HG02884 (cell line): ENCODE measurements around the gene GRM7.

Source experiments
- ATAC-seq: cut with Tn5 transposase; IDR thresholded peaks from one replicate; pipeline ENCODE4 v1.9.1; 2021; ENCODE audit warnings: mild to moderate bottlenecking, moderate library complexity; ENCODE audit not compliant: unreplicated experiment

The GRM7 gene

DNA sequence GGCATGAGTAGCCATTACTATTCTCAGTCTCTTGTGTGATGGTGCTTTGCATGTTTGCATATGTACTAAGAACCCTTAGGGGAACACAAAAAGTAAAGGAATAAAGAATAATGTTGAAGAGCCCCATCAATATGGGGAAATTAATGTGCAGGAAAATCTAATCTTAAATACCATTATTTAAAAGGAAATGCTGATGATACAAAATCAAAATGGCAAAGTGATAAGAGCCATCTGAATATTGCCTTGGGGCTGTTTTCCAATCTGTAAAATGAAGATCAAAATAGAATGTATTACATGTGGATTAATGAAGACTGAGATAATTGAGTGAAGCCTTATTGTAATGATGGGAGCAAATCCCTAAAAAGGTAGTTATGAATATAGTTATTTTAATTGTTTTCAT, 771.4 kb downstream of the GRM7 start:
- no peak for ATAC-seq

DNA sequence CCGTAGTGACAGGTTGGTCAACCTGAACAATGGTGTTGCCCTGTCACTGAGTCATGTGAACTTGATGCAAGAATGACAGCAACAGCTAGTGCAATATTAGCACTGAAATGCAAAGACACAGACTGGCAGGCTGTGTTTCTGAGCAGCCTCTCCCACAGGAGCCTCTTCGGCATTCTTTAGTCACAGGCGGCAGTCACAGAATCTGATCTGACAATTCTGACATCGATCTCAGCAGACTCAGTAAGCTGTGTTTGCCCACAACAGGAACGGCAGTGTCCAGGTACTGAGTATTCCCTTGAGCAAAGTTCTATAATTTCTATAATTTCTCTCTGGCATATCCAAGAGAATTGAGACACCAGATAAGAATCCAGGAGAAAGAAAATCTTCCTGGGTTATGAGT, 776.8 kb downstream of the GRM7 start:
- no peak for ATAC-seq

DNA sequence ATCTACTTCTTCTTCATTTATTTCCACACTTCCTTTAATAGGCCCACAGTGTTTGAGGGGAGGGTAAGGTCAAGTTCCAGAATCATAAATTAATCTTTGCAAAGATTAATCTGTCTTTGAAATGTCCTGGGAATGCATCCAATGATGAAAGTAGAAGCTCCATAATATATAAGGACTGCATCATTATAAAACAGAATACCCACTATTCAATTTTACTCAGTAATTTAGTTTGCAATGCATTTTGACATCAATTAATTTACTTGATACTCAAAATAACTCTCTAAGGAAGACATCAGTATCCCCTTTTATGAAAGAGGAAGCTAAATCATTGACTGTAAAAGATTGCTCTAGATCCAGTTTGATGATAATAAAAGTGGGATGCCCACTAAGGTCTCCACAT, 777.2 kb downstream of the GRM7 start:
- no peak for ATAC-seq

DNA sequence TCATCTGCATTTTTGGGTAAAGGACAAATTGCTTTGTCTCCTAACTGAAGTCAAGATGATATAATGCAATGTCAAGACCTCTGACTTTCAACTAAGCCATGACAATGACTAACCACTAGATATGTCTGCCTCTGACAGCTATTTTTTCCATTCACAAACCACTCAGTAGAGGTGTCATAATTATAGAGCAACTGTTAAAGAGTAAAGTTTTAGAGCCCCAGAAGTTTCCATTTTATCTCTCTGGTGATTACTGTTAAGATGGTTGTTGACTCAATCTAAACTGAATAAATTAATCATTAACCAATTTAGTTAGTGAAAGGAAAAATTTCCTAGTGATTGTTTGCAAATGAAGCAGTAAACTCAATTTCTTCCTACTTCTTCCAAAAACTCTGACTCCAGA, 779.9 kb downstream of the GRM7 start:
- no peak for ATAC-seq

DNA sequence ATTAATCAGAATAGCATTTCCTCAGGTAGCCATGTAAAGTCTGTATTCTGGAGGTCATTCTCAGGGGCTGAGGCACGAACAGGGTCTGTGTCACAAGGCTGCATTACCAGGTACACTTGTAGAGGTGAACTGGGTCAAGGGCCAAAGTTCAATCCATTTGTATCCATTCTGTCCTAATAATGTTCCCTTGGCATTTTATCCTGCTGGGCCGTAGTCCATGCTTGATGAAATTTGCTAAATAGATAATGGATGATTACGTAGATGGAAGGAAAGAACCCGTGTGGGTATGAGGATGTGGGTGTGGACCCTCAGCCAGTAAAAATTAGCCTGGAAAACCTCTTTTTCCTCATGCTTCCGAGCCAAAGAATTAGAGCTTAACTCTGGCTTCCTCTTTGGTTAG, 785.9 kb downstream of the GRM7 start:
- ATAC-seq = no peak

DNA sequence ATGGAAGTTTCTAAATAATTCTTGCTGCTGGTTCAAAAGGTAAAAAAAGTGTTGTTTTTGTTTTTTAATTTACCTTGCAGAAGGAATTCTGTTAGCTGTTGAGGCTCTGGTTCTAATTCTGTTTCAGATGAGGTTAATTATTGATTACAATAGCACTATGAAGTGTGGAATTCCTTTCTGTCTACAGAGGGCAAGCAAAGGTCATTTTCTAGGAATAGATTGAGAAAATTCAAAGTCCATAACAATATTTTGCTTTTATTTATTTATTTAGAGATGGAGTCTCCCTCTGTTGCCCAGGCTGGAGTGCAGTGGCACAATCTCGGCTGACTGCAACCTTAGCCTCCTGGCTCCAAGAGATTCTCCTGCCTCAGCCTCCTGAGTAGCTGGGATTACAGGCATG, 789.6 kb downstream of the GRM7 start:
- ATAC-seq = no peak

DNA sequence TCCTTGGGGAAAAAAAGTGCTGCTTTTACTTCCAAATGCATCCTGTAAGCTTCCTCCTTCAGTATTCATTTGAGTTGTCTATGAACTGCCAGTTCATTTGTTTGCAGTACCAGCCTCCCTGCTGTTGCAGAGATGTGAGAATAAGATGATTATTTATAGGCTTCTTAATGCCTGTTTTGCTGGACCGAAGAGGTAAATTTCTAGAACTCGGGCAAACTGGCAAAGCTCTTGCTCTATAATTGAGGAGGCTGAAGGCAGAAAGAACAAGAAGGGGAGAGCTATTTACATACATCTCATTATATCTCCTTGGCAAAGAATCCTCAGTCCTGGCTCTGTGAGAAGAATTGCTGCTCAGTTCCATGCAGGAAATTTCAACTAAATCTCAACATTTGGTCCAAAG, 790.4 kb downstream of the GRM7 start:
- ATAC-seq = no peak

DNA sequence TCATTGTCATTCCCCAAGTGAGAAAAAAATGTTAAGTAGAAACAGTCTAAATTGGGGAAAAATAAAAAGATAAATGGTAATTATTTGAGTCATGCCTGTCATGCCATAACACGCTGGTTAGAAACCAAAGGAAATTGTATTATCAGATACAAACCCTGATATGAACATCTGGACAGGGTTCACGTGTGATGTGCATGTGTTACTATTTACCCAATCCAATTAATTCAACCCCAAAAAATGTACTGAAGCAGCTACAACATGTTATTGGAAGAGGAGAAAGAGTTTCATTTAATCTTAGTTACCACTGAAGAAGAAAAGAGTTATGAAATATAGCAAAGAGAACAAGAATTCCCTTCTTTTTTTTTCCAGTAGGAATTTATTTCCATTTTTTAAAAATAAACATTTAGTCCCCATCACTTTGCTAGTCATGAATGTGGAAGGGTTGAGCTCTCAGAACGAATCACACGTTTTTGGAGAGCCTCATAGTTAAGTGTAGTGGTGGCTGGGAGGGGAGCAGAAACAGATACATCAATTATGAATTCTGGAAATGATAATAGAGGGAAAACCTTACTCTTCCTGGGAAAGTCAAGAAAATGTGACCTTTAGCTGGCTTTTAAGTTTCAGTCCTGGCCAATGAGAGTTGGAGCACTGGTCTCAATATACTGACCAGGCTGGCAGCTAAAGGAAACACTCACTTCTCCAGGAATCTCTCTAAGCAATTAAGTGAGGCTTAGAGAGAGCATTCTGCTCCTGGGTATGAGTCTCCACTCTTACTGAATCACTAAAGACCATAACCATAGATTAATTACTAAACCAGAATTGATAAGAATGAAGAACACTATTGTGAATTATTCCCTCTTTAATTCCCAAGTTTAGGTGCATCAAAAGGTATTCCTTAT, 796.5 kb downstream of the GRM7 start:
- no peak for ATAC-seq

DNA sequence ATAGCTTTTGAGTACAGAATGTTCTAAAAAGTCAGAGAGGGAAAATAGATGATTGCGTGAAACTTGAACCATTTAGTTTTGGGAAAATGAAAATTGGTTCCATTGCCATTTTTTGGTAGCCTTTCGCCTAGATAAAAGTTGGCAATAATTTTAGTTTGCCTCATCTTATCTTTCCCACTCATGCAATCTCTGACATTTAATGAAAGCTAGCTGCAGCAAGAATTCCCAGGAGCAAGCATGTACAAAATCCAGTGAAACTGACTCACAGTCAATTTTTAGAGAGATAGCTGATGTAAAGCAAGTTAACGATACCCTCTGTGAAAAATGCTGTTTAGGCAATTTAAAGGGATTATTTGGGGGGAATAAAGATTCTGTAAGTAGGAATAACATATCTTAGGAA, 797.4 kb downstream of the GRM7 start:
- no peak for ATAC-seq

DNA sequence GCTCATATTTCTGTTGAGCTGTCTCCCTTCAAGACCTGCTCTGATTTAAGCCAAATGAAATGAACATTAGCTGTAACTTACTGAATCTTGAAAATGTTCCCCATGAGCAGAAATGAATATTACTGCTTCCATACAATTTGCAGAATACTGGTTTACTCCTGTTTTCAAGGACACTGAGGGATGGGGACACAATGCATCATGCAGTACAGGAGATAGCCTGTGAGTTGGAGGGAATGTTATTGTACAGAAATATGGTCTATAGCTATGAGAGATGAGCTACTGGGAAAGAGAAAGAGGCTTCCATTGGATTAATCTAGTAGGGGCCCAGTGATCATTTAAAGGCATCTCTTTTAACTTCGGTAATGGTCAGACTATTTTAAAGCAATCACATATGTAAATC, 798.2 kb downstream of the GRM7 start:
- no peak for ATAC-seq

DNA sequence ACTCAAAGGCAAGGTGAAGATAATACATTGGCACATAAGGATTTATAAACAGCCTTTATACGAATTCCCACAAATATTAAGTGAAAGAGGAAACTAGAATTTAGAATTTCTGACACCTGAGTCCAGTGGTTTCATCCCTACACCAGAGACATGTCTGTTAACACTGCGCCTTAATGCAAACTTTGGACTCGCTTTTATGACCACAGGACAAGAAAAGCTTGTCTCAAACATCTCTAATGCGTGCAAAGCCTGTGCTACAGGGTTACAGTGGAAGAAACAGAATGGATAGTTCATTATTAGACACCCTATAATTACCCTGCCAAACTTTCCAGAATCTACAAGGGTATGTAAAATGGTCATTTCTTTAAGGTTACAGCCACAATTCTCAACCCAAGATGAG, 802.9 kb downstream of the GRM7 start:
- ATAC-seq = no peak

DNA sequence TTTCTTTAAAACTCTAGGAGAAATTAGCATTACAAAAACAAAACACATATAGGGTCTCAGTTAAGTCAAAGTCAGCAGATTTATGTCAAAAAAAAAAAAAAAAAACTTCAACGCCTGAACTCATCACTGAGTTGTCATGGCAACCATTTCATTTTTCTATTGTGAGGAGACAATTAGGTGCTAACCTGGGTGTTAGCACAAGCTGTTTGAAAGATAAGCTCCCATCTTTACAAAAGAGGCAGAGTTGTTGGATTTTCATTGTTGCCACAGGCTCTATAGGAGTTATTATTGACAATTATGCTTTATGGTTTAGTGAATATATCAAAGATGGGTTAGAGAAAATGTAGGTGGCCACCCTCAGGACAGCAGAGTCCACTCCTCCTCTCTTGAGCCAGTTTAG, 806.9 kb downstream of the GRM7 start:
- ATAC-seq = no peak

DNA sequence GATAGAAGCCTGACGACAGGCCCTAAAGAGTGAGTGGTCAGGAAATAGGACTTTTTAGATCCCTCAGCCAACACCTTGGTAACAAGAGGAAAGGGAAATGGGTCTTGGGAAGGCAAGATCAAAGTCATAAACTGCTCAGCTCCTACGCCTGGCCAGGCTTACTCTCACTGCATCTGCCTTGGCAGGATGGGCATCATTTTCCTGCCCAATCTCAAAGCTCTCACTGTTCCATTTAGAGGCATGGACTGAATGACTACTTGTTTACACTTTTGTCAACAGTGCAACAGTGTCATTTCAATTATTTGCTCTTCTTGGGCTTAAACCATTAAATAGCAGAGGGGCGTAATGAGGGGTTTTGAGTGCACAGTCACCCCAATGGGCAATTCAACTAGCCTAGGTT, 808.7 kb downstream of the GRM7 start:
- ATAC-seq = no peak

DNA sequence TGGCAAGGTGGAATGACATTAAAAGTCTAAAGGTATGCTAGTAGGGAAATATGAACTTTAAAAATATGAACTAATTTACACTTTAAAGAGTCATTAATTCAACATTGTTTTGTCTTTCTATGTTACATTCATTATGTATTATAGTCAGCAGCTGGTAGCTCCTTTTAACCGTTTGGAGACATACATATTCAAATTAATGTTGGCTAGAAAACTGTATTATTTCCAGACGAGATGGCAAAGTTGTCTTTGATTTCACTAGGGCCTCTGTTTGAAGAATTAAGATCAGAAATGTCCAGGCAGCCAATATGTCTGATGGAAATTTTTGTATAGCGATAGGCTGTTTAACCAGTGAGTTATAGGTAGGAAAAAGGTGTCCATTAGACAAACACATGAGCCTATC, 817.6 kb downstream of the GRM7 start:
- no peak for ATAC-seq

DNA sequence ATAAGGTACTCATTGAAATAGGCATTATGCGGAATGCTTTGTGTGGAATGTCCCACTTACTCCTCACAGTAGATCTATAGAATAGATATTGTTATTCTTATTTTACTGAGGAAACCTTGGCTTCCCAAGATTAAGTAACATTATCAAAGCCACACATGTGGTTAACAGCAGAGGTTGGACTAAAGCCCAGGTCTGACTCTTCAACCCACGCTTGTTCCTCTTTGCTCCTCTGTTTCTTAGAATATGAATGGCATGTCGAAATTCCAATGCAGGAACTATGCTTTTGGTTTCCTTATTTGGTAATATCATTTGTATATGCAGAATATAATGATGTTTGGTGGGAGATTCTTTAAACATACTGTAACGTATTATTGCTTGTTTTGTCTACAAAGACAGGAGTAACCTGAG, 821.9 kb downstream of the GRM7 start:
- ATAC-seq = no peak

DNA sequence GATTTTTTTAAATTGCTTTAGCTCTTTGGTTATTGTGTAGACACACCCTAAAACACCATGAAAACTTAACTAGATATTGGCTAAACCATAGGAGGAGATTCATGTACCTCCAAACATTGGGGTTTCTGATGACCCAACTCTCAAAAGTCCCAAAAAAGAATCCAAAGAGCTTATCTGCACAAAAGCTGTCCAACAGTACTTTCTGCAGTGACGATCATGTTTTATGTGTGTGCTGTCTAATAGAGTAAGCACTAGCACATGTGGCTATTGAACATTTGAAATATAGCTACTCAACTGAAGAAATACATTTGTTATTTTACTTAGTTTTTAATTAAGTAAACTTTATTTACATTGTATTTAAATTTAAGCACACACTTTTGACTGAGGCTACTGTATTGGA, 822.5 kb downstream of the GRM7 start:
- ATAC-seq = no peak

DNA sequence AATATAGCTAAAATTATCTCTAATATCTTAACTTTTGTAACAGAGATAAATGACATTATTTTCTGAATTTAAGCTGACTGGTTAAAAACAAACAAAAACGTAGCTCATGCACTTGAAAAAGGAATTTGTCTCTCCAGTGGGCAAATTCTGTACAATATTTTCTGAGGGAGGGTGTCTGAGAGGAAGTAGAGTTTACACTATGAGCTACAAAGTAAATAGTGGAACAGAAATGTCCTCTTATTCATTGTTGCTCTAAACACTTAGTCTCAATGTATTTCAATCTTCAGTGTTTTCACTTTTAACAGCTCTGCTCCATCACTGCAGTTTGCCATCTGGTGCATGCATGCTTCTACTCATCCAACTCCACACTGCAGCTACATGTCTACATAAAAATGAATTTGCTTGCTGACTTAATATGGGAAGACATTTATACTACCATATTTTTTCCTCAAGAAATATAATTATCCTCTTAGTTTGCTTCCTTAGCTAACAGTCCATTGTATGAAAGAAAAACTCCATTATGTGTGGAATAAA, 823.3 kb downstream of the GRM7 start:
- no peak for ATAC-seq

DNA sequence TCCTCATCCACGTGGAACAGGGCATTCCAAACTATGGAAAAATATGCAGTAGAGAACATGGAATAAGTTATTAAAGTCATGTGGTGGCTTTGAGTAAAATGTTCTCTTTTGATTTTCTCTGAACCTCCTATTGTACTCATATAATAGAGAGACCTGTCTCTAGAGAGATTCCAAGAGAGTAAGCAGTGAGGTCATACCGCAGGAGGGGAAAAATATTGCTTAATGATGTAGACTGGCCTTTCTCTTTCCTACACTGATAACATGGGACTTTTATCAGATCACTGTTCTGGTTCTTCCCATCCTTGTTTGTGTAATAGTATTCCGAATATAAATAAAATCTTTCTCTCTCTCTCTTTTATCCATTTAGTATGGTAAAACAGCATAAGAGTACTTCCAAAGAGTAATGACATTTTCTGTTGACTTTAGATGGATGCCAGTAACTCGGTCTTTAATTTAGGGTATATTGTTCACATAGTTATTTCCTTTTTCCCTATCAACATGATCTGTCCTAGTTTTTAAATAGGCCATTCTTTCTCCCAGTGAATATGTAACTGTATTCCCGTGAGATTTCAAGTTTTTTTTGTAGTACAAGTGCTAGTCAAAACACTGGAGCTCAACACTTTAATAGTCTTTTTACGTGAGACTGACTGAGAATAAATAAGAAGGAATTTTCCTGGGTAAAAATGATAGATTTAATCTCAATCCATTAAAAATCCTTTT, 826.7 kb downstream of the GRM7 start:
- ATAC-seq = no peak

DNA sequence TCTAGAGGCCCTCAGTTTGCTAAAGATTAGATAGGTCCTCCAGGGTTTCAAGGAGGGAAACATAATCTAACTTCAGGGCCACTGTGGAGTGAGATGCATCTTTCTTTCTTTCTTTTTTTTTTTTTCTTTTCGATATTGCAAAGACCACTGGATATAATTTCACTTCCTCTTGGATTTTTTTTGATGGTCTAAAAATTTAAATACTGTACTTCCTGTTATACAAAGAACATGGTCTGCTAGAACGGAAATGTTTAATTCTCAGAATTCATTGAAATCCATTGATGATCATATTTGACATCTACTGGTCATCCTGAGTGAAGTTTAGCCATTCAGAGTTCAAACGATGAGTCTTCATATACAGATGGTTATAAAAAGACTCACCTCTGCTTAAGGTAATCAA, 832.0 kb downstream of the GRM7 start:
- ATAC-seq = no peak

DNA sequence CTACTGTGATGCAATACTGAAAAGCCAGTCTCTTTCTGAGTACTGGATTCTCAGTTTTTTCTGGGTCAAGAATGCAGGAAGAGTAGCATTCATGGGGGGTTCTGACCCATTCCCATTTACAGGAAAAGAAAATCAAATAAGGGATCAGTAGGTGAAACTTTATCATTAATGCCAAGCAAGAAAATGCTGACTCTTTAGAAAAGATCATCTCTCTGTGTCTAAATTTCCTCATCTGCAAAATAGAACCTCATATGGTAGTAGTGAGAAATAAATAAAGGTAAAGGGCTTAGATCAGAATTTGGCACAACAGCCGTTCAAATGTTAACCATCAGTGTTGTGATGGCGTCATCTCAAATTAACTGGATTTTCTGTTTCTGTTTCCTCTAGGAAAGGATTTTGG, 833.1 kb downstream of the GRM7 start:
- no peak for ATAC-seq

DNA sequence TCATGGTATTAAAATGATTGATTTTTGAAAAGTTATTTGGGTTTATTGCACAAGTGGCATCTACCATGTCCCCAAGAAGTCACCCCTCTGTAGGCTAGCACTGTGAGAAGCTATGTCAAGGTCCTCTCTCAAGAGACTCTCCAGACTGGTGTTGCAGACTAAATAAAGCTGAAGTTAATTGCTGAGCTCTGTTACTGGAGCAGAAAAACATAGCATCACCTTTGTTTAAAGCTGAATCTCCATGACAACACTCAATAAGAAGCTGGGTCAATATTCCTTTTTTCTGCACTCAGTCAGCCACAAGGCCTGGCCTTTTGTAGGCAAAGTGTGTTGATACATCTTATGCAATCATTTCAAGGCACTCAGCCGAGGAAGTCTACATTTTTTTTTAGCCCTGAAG, 834.1 kb downstream of the GRM7 start:
- no peak for ATAC-seq

DNA sequence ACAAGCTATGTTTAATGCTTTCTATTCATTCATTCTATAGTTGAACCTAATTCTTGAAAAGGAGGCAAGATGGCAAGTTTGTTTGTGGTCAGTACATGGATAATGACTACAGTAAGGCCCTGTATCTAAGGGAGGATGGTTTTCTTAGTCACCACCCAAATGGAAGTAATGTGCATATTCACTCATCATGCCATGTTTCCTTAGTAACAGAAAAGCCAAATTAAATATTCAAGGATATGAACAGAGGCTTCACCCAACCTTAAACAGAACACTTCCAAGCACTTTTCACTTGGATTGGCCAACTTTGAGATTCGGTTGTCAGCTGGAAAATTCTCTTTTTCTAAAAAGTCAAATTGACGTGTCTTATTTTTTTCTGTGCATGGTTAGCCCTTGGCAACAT, 835.4 kb downstream of the GRM7 start:
- ATAC-seq = no peak
